HFF-Myc (cell line): ENCODE data around the gene MIA3.

Source experiments
- DNase-seq: peaks from one replicate; pipeline ENCODE4 v3.0.0-alpha.2; 2011; ENCODE audit warnings: low read depth; ENCODE audit errors: extremely low read depth
- H3K4me3 ChIP-seq: replicated peaks from 2 replicates; pipeline ENCODE4 v1.5.1; 2011; ENCODE audit warnings: low read depth, mild to moderate bottlenecking, control low read depth, low read length
- CTCF ChIP-seq: IDR thresholded peaks from 2 replicates; pipeline ENCODE4 v1.5.1; 2012; ENCODE audit warnings: mild to moderate bottlenecking, low read depth, low read length, control low read depth; ENCODE audit errors: missing control alignments

MIA3 gene

GRCh38 chr1:222629921-222630535 lies 12.1 kb downstream of the MIA3 start:
- H3K4me3 ChIP-seq: no peak overlapping the region
- no peak for TF ChIP-seq CTCF
- DNase-seq: no peak

DNA sequence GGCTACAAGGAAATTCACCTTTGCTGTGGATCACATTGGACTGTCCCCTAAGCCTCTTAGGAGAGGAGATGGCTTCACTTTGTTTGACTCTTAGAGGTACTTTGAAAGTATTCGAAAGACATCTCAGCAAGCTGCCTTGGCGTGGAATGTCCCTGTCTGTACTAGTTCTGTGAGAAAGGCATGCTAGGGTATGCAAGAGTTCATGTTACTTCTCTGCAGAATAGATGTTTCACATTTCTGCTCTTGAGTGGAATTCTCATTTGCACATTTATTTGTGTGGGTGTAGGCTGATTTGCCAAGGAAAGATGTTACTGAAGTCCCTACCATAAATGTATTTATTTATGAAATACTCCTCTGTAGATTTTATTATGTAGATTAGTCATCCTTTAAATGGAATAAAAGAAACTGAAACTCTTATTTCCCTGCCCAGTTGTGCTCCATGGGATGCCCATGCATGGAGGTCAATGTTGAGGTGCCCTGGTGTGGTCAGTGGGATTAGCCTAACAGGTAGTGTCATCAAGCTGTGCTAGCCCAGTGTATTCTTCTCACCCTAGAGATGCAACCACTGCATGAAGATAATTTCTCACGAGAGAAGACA lies 13.8 kb downstream of the MIA3 start:
- DNase-seq: no peak
- H3K4me3 ChIP-seq: no peak overlapping the region
- no peak for TF ChIP-seq CTCF

DNA sequence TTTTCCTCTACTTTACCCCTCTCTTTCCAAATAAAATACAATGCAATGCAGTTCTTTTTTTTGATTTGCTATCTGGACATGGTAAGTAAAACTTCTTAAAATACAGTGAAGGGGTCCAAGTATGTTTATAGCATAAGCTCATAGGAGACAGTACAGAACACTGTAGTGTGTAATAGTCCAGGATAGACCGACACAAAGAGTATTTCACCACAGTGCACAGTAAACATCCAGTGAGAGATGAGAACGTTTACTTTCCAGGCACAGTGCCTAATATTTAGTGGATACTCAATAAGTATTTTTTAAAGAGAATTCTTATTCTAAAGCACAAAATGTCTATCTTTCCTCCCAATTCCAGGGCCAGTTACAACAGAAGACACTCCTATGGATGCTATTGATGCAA lies 14.9 kb downstream of the MIA3 start:
- no peak overlapping the region for H3K4me3 ChIP-seq
- no peak for TF ChIP-seq CTCF
- no peak for DNase-seq

DNA sequence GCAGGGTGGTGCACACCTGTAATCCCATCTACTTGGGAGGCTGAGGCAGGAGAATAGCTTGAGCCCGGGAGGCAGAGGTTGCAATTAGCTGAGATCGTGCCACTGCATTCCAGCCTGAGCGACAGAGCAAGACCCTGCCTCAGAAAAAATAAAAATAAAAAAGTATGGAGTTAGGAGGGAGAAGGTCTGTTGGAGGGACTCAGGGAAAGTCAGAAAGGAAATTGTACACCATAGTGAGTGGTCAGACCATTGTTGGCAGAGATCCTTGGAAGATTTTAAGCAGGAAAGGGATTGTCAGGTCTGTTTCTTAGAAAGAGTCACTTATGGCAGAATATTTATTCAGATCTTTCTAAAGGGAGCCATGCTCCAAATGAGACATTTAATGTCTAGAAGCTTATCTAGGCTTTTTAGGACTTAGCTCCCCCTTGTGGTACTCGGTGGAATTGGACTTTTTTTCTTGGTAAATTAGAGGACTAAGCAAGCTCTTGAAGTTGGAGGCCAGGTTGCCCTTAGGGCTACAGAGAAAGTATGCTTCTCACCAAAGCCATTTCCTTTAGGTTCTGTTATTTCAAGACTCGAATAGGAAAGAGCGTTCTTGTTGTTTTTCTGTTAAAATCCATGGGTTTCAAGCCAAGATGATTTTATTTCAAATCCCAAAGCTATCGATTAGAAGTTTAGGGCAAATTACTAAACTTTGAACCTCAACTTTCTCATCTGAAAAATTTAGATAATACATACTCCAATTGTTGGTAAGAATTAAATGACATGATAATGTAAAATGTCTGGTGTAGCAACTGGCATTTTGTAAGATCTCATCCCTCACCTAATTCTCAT lies 16.5 kb downstream of the MIA3 start:
- no peak overlapping the region for H3K4me3 ChIP-seq
- peak; percentile 75 for TF ChIP-seq CTCF
- peak; percentile 89 for DNase-seq

GRCh38 chr1:222641269-222641948 lies 23.5 kb downstream of the MIA3 start:
- no peak for DNase-seq
- H3K4me3 ChIP-seq: no peak overlapping the region
- no peak for TF ChIP-seq CTCF

DNA sequence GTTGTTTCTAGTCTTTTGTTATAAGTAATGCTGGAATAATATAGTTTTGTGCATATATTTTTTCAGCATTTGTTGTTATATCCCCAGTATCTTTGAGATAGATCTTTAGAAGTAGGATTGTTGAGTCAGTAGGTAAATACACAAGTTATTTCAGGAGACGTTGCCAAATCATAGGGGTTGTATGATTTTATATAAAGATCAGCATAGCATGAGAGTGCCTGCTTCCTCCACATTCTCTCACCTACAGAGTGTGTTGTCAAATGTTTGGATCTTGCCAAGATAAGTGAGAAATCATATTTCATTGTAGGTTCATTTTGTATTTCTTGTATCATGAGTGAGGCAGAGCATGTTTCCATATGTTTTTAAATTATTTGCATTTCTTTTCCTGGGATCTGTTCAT lies 24.6 kb downstream of the MIA3 start:
- no peak for TF ChIP-seq CTCF
- H3K4me3 ChIP-seq: no peak overlapping the region
- no peak for DNase-seq
